ENCODE data around the gene TMEM165.

The TMEM165 gene

GRCh38 chr4:55458611-55459010, 62.9 kb downstream of the TMEM165 start:
- no peak for DNase-seq (ENCODE audit: low read depth)

- no peak for DNase-seq (ENCODE audit: low read depth)
Measured at GRCh38 chr4:55466001-55466400, 70.2 kb downstream of the TMEM165 start.

GRCh38 chr4:55468724-55469123, 73.0 kb downstream of the TMEM165 start:
- DNase-seq (ENCODE audit: low read depth), result no peak

- DNase-seq (ENCODE audit: low read depth), result no peak
Measured at GRCh38 chr4:55469979-55470378, 74.2 kb downstream of the TMEM165 start.
